Dedifferentiated amniotic fluid mesenchymal stem cell (primary cell): ENCODE measurements around the gene FUT3.
"Not testable (repeated sequence)": the region's sequence is repeated elsewhere in the genome, so short reads cannot be mapped to it uniquely, and the experiment has no call there.

Experiments
- DNase-seq: peaks from one replicate; pipeline ENCODE4 v3.0.0-alpha.2; 2016; ENCODE audit errors: extremely low spot score

Gene FUT3

DNA sequence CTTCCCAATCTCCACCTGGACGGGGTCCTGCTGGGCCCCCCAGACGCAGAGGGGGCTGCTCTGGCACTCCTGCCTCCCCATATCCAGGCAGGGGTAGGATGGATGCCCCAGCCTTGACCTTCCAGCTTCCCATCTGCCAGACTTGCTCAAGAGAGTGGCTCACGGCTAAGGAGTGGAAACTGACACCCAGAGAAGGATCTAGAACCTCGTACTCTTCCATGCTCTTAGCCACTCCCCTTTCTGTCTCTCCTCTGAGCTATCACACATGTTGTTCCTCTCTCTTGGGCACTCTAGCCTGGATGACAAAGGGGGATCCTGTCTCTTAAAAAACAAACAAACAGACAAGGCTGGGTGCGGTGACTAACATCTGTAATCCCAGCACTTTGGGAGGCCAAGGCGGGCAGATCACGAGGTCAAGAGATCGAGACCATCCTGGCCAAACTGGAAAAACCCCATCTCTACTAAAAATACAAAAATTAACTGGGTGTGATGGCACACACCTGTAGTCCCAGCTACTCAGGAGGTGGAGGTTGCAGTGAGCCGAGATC lies 31.2 kb upstream of the FUT3 start:
- no peak for DNase-seq

DNA sequence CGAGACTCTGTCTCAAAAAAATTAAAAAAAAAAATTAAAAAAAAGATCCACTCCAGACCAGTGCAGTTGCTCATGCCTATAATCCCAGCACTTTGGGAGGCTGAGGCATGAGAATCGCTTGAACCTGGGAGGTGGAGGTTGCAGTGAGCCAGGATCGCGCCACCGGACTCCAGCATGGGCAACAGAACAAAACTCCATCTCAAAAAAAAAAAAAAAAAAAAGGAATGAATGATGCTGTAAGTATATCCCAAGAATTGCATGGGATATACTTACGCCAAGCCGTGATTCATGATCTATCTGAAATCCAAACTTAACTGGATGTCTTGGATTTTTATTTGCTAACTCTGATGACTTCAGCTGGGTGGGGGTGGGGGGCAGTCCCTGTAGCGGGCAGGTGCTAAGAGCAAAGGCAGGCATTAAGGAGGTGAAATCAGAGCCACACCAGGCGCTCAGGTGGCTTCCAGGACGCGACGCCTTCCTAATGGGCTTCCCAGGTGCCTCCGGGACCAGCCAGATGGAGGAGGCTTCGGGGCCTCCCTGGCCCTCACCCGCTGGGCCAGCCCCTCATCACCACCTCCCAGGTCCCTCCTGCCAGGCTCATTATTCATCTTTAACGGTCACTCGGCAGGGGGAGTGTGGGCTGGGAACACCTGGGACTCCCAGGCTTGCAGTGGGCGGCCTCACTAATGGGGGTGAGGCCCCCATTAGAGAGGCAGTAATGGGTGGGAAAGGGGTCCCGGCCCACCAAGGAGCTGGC lies 30.5 kb upstream of the FUT3 start:
- DNase-seq, result no peak

DNA sequence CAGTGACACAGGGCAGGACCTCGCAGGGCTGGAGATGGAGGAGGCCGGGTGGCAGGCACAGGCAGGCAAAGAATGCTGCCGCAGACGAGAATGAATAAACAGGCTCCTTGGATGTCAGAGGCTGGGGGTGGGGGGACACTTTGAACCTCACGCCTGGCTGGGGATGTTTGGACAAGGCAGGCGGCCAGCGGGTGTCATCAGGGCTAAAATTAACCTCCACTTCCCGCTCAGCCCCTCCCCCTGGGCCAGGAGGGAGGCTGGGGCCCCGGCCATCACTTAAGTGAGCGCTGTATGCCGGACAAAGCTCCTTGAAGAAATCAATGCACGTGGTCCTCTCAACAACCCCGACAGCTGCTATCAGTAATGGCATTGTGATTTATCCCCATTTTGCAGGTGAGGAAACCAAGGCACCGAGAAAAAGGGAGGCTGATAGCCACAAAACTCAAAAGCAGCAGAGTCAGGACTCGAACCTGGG lies 29.4 kb upstream of the FUT3 start:
- DNase-seq, result no peak

DNA sequence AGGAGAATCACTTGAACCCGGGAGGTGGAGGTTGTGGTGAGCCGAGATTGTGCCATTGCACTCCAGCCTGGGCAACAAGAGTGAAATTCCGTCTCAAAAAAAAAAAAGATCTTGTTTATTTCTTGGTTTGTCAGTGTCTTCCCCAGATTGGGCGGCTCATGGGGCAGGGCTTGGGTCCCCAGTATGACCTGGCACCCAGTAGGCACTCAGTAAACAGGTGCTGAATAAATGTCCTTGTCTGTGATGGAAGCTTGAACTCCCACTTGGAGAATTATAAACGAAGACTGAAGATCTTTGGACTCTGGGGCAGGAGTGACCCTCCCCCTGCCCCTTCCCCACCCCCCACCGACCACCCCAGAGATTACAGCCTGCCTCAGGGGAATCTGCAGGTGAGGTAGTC lies 28.9 kb upstream of the FUT3 start:
- DNase-seq, result no peak

DNA sequence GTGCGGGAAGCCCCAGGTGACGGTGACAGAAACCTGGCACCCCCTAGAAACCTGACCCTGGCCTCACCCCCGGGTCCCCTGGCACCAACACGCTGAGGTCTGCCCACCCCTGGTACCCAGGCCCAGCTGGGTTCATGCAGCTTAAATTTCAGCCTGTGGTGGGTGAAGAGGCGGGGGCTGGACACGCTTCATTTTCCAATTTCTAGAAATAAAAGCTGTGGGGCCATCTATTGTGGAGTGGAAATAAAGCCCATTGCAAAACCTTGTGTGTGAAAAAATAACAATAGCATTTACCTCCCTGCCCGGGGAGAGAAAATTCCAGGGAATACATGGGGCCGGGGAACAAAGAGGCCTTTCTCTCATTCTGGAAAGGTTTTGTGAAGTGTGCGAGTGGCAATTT lies 26.6 kb upstream of the FUT3 start:
- DNase-seq, result no peak

DNA sequence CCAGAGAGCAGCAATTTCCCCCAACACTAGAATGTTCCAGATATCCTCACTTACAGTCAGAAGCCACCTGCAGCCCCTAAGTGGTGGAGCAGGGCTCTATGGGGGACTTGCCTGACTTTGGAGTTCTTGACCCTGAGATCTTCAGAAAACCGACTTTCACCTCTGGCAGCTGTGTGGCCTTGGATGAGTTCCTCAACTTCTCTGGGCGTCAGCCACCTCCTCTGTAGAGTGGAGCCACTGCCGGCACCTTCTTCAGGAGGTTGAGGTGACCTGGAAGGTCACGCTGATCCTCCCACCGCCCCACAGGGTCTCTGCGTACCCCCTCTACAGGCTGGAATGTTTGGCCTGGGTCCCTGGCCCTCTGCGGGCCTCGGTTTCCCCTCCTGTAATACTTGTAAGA lies 26.2 kb upstream of the FUT3 start:
- no peak for DNase-seq

DNA sequence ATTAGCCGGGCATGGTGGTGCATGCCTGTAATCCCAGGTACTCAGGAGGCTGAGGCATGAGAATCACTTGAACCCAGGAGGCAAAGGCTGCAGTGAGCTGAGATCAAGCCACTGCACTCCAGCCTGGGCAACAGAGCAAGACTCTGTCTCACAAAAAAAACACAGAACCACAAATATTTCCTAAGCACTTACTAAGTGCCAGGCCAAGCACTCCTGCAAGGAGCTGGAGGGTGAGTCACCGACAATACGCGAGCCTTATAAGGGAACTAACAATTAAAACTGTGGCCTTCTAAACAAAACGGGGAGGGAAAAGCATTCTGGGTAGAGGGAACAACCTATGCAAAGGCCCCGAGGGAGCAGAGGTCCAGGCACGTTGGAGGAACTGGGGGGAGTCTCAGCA lies 23.2 kb upstream of the FUT3 start:
- not testable (repeated sequence) for DNase-seq

DNA sequence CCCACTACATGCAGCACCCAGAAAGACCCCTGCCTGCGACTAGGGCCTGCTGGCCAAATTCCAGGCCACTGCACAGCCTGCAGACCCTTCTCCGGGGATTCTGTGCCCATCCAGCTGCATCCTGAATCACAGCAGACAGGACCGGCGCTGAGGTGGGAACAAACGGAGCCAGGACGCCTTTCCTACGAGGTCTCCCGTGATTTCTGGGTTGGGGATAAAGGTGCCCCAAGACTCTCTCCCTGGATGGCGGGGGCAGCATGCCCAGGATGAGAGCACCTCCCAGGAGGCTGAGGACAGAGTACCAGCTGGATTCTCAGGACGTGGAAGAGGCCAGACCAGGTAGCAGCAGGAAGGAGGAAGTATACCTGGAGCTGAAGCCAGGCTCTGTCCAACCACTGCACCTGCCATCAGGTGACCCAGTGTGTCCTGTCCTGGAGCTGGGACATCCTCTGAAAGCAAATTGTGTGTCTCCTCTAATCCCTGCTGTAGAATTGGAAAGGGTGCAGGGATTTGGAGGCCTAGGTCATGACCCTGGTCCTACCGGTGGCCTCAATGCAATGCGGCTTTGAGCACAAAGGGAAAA lies 22.5 kb upstream of the FUT3 start:
- DNase-seq, result no peak

DNA sequence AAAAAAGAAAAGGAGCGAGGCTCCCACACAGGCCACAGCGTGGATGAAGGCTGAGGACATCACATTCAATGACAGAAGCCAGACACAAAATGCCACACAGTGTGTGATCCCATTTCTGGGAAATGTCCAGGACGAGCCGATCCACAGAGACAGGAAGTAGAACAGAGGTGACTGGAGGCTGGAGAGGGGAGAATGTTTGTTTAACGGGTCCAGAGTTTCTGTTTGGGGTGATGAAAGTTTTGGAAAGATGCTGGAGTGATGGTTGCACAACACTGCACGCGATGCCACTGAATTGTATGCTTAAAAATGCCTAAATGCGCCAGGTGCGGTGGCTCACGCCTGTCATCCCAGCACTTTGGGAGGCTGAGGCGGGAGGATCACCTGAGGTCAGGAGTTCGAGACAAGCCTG lies 19.7 kb upstream of the FUT3 start:
- no peak for DNase-seq

DNA sequence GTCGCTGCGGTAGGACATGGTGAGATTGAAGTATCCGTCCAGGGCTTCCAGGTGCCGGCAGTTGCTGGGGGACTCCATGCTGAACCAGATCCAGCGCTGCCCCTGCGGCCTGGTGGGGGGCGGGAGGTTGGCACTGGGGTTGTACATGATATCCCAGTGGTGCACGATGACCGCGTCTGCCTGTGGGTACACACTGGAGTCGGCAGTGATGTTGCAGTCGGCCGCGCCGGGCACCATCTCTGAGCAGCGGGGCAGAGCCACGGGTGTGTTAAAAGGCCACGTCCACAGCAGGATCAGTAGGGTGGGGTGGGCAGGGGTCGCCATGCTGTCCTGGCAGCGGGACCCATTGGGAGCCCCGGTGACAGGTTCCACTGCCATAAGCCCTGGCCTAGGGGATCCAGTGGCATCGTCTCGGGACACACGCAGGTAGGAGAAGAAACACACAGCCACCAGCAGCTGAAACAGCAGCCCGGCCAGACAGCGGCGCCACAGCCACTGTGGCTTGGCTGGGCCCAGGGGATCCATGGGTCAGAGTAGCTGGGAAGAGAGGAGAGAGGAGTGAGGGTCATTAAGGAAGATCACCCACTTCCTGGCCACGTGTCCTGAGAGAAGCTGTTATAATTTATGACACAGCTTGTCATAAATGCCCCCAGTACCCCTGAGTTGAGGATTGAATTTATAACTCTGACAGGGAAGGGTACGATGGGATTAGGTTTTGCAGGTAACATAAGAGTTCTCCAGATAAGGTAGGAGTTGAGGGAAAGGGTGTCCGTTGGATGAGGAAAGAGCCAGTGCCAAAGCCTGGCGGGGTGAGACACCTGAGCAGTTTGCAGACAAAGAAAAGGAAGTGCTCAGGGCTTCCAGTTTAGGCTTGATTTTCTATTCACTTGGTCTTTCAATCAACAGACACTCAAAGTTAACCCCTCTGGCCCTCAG lies 16.2 kb upstream of the FUT3 start:
- DNase-seq, result no peak

DNA sequence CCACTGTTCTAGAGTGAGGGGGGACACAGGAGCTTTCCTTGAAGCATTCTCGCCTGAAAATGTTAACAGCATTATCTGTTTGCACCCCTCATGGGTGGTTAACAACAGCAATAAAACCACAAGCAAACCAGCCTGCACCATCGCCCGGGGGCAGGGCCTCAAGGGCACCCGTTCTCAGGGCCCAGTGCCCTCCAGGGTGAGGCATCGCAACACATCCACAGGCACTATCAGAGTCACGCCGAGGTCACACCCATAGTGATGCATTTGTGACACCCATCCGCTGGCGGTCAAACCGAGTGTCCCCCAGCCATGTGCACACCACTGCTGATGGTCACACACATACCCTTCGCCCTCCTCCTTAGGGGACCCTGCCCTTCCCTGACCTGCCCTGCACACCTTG lies 14.5 kb upstream of the FUT3 start:
- DNase-seq, result no peak

DNA sequence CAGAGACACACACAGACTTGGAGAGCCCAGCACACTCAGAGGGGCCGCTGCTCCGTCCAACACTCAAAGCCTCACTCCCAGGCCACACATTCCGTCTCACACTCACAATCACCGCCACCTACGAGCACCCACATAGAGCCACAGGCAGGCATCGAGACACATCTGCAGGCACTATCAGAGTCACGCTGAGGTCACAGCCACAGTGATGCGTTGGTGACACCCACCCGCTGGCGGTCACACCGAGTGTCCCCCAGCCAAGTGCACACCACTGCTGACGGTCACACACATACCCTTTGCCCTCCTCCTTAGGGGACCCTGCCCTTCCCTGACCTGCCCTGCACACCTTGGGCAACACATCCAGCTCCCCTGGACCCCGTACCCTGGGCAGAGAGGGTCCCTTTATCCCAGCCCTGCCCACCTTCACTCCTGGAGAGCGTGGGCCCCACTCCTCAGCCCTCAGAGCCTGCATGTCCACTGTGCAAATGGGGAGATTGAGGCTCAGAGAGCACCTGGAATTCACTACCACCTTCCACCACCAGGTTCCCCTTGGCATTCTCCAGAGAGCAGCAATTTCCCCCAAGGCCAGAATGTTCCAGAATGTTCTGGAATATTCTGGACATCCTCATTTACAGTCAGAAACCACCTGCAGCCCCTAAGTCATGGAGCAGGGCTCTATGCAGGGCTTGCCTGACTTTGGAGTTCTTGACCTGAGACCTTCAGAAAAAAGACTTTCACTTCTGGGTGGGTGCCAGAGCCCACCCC lies 13.7 kb upstream of the FUT3 start:
- no peak for DNase-seq

DNA sequence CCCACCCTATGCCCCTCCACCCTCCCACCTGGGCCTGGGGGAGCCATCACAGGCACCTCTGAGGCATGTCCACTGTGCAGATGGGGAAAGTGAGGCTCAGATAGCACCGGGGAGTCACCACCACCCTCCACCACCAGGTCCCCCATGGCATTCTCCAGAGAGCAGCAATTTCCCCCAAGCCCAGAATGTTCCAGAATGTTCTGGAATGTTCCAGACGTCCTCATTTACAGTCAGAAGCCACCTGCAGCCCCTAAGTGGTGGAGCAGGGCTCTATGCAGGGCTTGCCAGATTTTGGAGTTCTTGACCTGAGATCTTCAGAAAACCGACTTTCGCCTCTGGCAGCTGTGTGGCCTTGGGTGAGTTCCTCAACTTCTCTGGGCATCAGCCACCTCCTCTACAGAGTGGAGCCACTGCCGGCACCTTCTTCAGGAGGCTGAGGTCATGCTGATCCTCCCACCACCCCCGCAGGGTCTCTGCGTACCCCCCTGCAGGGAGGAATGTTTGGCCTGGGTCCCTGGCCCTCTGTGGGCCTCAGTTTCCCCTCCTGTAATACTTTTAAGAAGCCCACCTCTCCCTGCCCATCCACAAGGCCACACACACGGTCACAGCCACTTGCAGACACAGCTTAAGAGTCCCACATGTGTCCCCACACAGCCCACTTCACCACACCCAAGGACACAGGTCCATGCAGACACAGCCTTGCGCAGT lies 12.9 kb upstream of the FUT3 start:
- DNase-seq, result no peak

DNA sequence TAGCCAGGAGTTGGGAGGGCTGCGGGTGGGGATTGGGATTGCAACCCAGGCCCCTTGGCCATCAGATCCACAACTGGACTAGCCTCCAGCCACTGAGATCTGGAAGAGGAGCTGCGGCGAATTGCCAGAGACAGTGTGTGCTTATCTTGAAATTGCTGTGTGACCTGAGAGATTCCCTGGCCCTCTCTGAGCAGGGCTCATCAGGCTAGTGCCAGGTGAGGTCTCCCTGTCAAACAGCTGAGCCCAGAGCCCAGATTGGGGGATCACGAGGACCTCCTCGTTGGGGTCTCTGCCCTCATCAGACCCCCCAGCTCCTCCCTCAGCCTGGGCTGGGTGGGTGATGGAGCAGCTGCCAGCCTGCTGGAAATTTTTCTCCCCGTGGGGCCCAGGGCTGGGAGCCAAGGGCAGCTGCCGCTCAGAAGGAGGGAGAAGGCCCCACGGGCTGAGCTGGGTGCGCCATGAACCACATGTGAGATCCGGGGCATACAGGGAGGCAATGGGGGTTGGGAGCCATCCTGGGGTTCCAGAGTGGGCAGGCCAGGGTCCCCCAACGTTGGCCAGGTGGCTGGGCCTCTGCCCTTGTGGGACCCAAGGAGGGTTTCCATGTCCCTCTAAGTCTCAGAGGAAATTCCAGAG lies 11.9 kb upstream of the FUT3 start:
- no peak for DNase-seq

DNA sequence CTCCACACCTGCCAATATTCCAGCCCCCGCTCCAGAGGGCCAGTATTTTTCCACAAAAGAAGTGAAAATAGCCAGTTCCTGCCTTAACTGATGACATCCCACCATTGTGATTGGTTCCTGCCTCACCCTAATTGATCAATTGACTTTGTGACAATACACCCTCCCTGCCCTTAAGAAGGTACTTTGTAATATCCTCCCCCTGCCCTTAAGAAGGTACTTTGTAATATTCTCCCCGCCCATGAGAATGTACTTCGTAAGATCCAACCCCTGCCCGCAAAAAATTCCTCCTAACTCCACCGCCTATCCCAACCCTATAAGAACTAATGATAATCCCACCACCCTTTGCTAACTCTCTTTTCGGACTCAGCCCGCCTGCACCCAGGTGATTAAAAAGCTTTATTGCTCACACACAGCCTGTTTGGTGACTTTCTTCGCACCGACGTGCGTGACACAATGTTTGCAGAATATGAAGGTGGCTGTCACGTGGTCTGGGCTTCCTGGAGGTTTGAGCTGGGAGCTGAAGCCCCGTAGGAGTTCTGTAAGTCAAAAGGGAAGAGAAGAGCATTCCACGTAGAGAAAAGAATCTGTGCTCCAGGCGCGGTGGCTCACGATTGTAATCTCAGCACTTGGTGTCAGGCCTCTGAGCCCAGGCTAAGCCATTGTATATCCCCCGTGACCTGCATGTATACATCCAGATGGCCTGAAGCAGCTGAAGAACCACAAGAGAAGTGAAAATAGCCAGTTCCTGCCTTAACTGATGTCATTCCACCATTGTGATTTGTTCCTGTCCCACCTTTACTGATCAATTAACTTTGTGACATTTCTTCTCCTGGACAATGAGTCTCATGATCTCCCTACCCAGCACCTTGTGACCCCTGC lies 6.2 kb upstream of the FUT3 start:
- no peak for DNase-seq

DNA sequence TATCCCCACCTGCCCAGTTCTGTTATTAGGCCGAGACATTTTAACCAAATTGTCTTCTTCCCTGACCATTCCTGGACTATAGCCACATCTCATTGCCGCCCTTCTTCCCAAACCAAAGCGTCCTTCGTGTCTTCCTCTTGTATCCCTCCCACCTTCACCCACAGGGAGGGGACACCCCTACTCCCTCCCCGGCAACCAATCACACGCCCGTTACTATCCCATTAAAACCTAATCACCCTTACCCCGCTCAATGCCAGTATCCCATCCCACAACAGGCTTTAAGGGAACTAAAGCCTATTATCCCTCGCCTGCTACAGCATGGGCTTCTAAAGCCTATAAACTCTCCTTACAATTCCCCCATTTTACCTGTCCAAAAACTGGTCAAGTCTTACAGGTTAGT lies 3.9 kb upstream of the FUT3 start:
- not testable (repeated sequence) for DNase-seq

DNA sequence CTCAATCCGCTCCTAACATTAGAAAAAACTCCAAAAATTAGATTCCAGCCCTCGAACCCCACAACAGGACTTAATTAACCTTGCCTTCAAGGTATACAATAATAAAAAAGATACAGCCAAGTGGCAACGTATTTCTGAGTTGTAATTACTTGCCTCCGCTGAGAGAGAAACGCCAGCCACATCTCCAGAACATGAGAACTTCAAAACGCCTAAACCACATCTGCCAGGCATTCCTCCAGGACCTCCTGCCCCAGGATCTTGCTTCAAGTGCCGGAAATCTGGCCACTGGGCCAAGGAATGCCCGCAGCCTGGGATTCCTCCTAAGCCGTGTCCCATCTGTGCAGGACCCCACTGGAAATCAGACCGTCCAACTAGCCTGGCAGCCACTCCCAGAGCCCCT lies 2.9 kb upstream of the FUT3 start:
- DNase-seq, result not testable (repeated sequence)

DNA sequence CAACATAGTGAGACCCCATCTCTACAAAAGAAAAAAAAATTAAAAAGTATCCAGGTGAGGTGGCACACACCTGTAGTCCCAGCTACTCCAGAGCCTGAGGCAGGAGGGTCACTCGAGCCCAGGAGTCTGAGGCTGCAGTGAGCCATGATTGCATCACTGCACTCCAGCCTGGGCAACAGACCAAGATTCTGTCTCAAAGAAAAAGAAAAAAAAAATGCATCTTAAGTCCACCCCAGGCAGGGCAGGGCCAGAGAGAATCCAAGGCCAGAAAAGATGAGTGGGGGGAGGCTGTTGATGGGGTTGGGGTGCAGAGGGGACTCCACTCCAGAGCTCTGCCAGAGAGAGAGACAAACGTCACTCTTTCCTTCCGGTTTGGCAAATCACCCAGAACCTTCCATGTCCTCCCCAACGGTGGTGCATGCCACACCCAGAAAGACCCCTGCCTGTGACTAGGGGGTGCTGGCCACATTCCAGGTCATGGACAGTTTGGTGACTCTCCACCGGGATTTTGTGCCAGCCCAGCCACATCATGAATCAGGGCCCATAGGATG lies 431 bp downstream of the FUT3 start:
- peak; percentile 36 for DNase-seq

DNA sequence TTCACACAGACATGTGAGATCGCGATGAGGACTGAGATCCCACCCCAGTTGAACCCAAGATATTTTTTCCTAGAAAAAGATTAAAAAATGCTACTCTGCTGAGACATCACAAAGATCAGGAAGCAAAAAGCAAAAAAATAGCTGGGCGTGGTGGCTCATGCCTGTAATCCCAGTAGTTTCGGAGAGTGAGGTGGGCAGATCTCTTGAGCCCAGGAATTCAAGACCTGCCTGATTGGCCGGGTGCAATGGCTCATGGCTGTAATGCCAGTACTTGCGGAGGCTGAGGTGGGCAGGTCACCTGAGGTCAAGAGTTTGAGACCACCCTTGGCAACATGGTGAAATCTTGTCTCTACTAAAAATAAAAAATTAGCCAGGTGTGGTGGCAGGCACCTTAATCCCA lies 1.1 kb downstream of the FUT3 start:
- DNase-seq, result no peak
